K562 (cell line): ENCODE data around the gene APOBEC3A. TPM values are rescaled to one million over a fixed set of nuclear protein-coding genes. Genes with fewer than 3 reads are reported as not detected.
A peak's percentile ranks its signal among the peaks of the same experiment; 100 is the strongest.

Experiments used
- ARID1B ChIP-seq: fragments of 450-650 bp; IDR thresholded peaks from 2 replicates; pipeline ENCODE4 v1.6.1; 2016; ENCODE audit warnings: antibody characterized with exemption, mild to moderate bottlenecking, inconsistent platforms
- ETV1 ChIP-seq: fragments of 450-650 bp; conservative IDR thresholded peaks from 2 replicates; pipeline ENCODE4 v1.6.1; 2016; ENCODE audit warnings: missing genetic modification characterization, control low read depth, low read depth, missing compliant biosample characterization
- JUND ChIP-seq, 2 experiments: IDR thresholded peaks; 2 replicates in 1 of 2; 3 replicates in 1 of 2; pipeline ENCODE4 v1.6.1; 2011; ENCODE audit warnings: borderline replicate concordance in 2 of 2, low read depth in 2 of 2, low read length in 2 of 2, improper control_type of control experiment in 1 of 2, missing biosample characterization in 1 of 2, missing genetic modification characterization in 1 of 2, missing genetic modification reagents in 1 of 2
- L3MBTL2 ChIP-seq: fragments of 450-650 bp; IDR thresholded peaks from 2 replicates; pipeline ENCODE4 v1.6.1; 2016; ENCODE audit warnings: mild to moderate bottlenecking, moderate library complexity
- MECOM ChIP-seq: fragments of 250-450 bp; sonication (Bioruptor Pico); IDR thresholded peaks from 2 replicates; pipeline ENCODE4 v1.8.0; 2022; ENCODE audit warnings: inconsistent platforms
- NCOA6 ChIP-seq: fragments of 450-650 bp; IDR thresholded peaks from 2 replicates; pipeline ENCODE4 v1.6.1; 2017; ENCODE audit warnings: mild to moderate bottlenecking
- NCOR1 ChIP-seq: fragments of 450-650 bp; IDR thresholded peaks from 2 replicates; pipeline ENCODE4 v1.6.1; 2016; ENCODE audit warnings: mild to moderate bottlenecking, moderate library complexity
- NFYB ChIP-seq: IDR thresholded peaks from 2 replicates; pipeline ENCODE4 v1.6.1; 2011; ENCODE audit warnings: mild to moderate bottlenecking, moderate library complexity; ENCODE audit not compliant: insufficient read length; ENCODE audit errors: extremely low read depth
- NRF1 ChIP-seq, 2 experiments: fragments of 450-650 bp; IDR thresholded peaks in 1 of 2; conservative IDR thresholded peaks in 1 of 2; 2 replicates each; pipeline ENCODE4 v1.6.1; 2014; ENCODE audit warnings: mild to moderate bottlenecking in 2 of 2
- PHB2 ChIP-seq: fragments of 450-650 bp; IDR thresholded peaks from 2 replicates; pipeline ENCODE4 v1.6.1; 2017; ENCODE audit warnings: low read depth
- TAF7 ChIP-seq: fragments of 450-650 bp; IDR thresholded peaks from 2 replicates; pipeline ENCODE4 v1.6.1; 2016; ENCODE audit warnings: missing genetic modification characterization, missing compliant biosample characterization
- TAF9B ChIP-seq: fragments of 450-650 bp; IDR thresholded peaks from 2 replicates; pipeline ENCODE4 v1.6.1; 2018; ENCODE audit warnings: mild to moderate bottlenecking; ENCODE audit not compliant: partially characterized antibody
- TAL1 ChIP-seq: fragments of 450-650 bp; IDR thresholded peaks from 2 replicates; pipeline ENCODE4 v1.6.1; 2016; ENCODE audit warnings: mild to moderate bottlenecking
- TSHZ1 ChIP-seq: fragments of 250-450 bp; sonication (Bioruptor Pico); IDR thresholded peaks from 2 replicates; pipeline ENCODE4 v1.4.0; 2020; ENCODE audit warnings: mild to moderate bottlenecking, moderate library complexity
- UBTF ChIP-seq, 2 experiments: IDR thresholded peaks; 2 replicates each; pipeline ENCODE4 v1.6.1; 2012; ENCODE audit warnings: improper control_type of control experiment in 2 of 2, low read depth in 2 of 2, low read length in 2 of 2, borderline replicate concordance in 1 of 2
- XRCC4 ChIP-seq: IDR thresholded peaks from one replicate; pipeline ENCODE4 v1.6.1; 2011; ENCODE audit not compliant: insufficient read depth, insufficient read length; ENCODE audit errors: extremely low read depth
- ZBTB12 ChIP-seq: fragments of 250-450 bp; sonication (Bioruptor Pico); IDR thresholded peaks from 2 replicates; pipeline ENCODE4 v1.4.0; 2020
- ZNF121 ChIP-seq: sonication (generic); formaldehyde crosslinking; conservative IDR thresholded peaks from 2 replicates; pipeline ENCODE4 v1.8.0; 2022; ENCODE audit warnings: missing genetic modification reagents
- ZNF133 ChIP-seq: fragments of 250-450 bp; sonication (Bioruptor Pico); IDR thresholded peaks from 2 replicates; pipeline ENCODE4 v1.4.0; 2020; ENCODE audit warnings: mild to moderate bottlenecking
- polyA plus RNA-seq, 8 experiments: library from polyadenylated mRNA; depleted of rRNA in 4 of 8; stranded (reverse) in 5 of 8; unstranded in 3 of 8; fragments of >200 nt; fragmentation: Nextera tagmentation in 2 of 8; fragmentation: Illumina TruSeq in 1 of 8; extraction: Ambion mirVana in 2 of 8; extraction: Trizol in 1 of 8; gene quantifications; 2 replicates each; pipeline versions ENCODE4 v1.2.1 to v1.2.3, GENCODE V29; 2011 to 2014; ENCODE audit warnings: inconsistent platforms in 1 of 8, missing spikeins in 1 of 8
- total RNA-seq, 7 experiments: library from RNA; depleted of rRNA in 6 of 7; stranded (reverse); fragments of >200 nt in 6 of 7; fragmentation: Illumina TruSeq in 2 of 7; extraction: Trizol in 2 of 7; gene quantifications; 2 replicates each; pipeline versions ENCODE4 v1.2.1 to v1.2.3, GENCODE V29; 2011 to 2021; ENCODE audit warnings: low replicate concordance in 1 of 7

APOBEC3A gene
- total and polyA plus RNA-seq, 9 of the 15 experiments (the other 6 are each of a cell fraction or from before 2014, with no cell fraction given): 0.04 TPM; not detected in 8

GRCh38 chr22:38981992-38982927 lies 24.9 kb downstream of the APOBEC3A start, which contains the start of gene APOBEC3B (continued):
- TF ChIP-seq ZBTB12 (no peak), TSHZ1 (CRISPR knock-in tag) (no peak), PHB2 (no peak), NFYB (no peak), NRF1 (conservative IDR thresholded peaks at IDR 0.05 in 1 of 2, IDR thresholded peaks at IDR 0.05 in 1 of 2) (peak; percentile 44 to 54; a peak in 3 of 4 replicates), ETV1 (tag) (peak; percentile 16; the same call in 1 of the 2 replicates), L3MBTL2 (peak; percentile 77), NCOR1 (no peak), JUND (IDR thresholded peaks at IDR 0.05; ENCODE audit: borderline replicate concordance, low read depth, low read length) (peak; percentile 95), JUND (tag; IDR thresholded peaks at IDR 0.05; ENCODE audit: borderline replicate concordance, low read depth, low read length) (peak; percentile 93; the same call in 2 of the 3 replicates), UBTF (IDR thresholded peaks at IDR 0.05; ENCODE audit: borderline replicate concordance in 1 of 2, low read depth in 2 of 2, low read length in 2 of 2) (no peak), NCOA6 (no peak), TAF7 (tag) (no peak), ZNF121 (CRISPR knock-in tag) (no peak), TAL1 (no peak), MECOM (no peak), ARID1B (peak; percentile 54), TAF9B (no peak), XRCC4 (no peak), ZNF133 (no peak)
